K562 (cell line): ENCODE data around the gene YPEL2. TPM values are rescaled to one million over a fixed set of nuclear protein-coding genes. Genes with fewer than 3 reads are reported as not detected.
"Not testable (repeated sequence)": the region's sequence is repeated elsewhere in the genome, so short reads cannot be mapped to it uniquely, and the experiment has no call there.

Experiments
- CC2D1A ChIP-seq: fragments of 450-650 bp; IDR thresholded peaks from 2 replicates; pipeline ENCODE4 v1.6.1; 2017; ENCODE audit warnings: mild to moderate bottlenecking
- EP300 ChIP-seq: IDR thresholded peaks from 2 replicates; pipeline ENCODE4 v1.6.1; 2012; ENCODE audit warnings: low read length, improper control_type of control experiment
- FOXM1 ChIP-seq, 2 experiments: fragments of 450-650 bp in 1 of 2; sonication (generic) in 1 of 2; formaldehyde crosslinking in 1 of 2; IDR thresholded peaks; 2 replicates each; pipeline versions ENCODE4 v1.6.1 to v1.9.0; 2017 to 2022; ENCODE audit warnings: low read depth in 2 of 2, mild to moderate bottlenecking in 2 of 2, missing genetic modification reagents in 1 of 2, moderate library complexity in 1 of 2
- GATAD2A ChIP-seq: fragments of 450-650 bp; IDR thresholded peaks from 2 replicates; pipeline ENCODE4 v1.6.1; 2017
- JUND ChIP-seq, 2 experiments: IDR thresholded peaks; 2 replicates in 1 of 2; 3 replicates in 1 of 2; pipeline ENCODE4 v1.6.1; 2011; ENCODE audit warnings: borderline replicate concordance in 2 of 2, low read depth in 2 of 2, low read length in 2 of 2, improper control_type of control experiment in 1 of 2, missing biosample characterization in 1 of 2, missing genetic modification characterization in 1 of 2, missing genetic modification reagents in 1 of 2
- NCOA2 ChIP-seq, 2 experiments: fragments of 450-650 bp; IDR thresholded peaks; 2 replicates each; pipeline ENCODE4 v1.6.1; 2018; ENCODE audit warnings: mild to moderate bottlenecking in 2 of 2, moderate library complexity in 1 of 2; ENCODE audit not compliant: partially characterized antibody in 2 of 2
- NRF1 ChIP-seq, 2 experiments: fragments of 450-650 bp; IDR thresholded peaks in 1 of 2; conservative IDR thresholded peaks in 1 of 2; 2 replicates each; pipeline ENCODE4 v1.6.1; 2014; ENCODE audit warnings: mild to moderate bottlenecking in 2 of 2
- TAF1 ChIP-seq: IDR thresholded peaks from 2 replicates; pipeline ENCODE4 v1.6.1; 2011; ENCODE audit warnings: mild to moderate bottlenecking, low read length, moderate library complexity; ENCODE audit not compliant: insufficient read depth, control insufficient read depth, severe bottlenecking; ENCODE audit errors: extremely low read depth
- ZEB2 ChIP-seq: fragments of 450-650 bp; IDR thresholded peaks from 2 replicates; pipeline ENCODE4 v1.6.1; 2016
- ZNF197 ChIP-seq: fragments of 200-800 bp; sonication (Bioruptor generic); IDR thresholded peaks from 2 replicates; pipeline ENCODE4 v1.6.1; 2016; ENCODE audit warnings: low read depth, missing genetic modification characterization, missing compliant biosample characterization
- ZNF23 ChIP-seq: fragments of 250-450 bp; sonication (Bioruptor Pico); IDR thresholded peaks from 2 replicates; pipeline ENCODE4 v1.4.0; 2020; ENCODE audit warnings: mild to moderate bottlenecking
- ZNF311 ChIP-seq: fragments of 250-450 bp; sonication (Bioruptor Pico); IDR thresholded peaks from 2 replicates; pipeline ENCODE4 v1.4.0; 2020; ENCODE audit warnings: mild to moderate bottlenecking, moderate library complexity
- ZNF79 ChIP-seq: fragments of 250-450 bp; sonication (Bioruptor Pico); IDR thresholded peaks from 2 replicates; pipeline ENCODE4 v1.4.0; 2020; ENCODE audit warnings: low read depth, mild to moderate bottlenecking, moderate library complexity
- polyA plus RNA-seq, 8 experiments: library from polyadenylated mRNA; depleted of rRNA in 4 of 8; stranded (reverse) in 5 of 8; unstranded in 3 of 8; fragments of >200 nt; fragmentation: Nextera tagmentation in 2 of 8; fragmentation: Illumina TruSeq in 1 of 8; extraction: Ambion mirVana in 2 of 8; extraction: Trizol in 1 of 8; gene quantifications; 2 replicates each; pipeline versions ENCODE4 v1.2.1 to v1.2.3, GENCODE V29; 2011 to 2014; ENCODE audit warnings: inconsistent platforms in 1 of 8, missing spikeins in 1 of 8
- total RNA-seq, 7 experiments: library from RNA; depleted of rRNA in 6 of 7; stranded (reverse); fragments of >200 nt in 6 of 7; fragmentation: Illumina TruSeq in 2 of 7; extraction: Trizol in 2 of 7; gene quantifications; 2 replicates each; pipeline versions ENCODE4 v1.2.1 to v1.2.3, GENCODE V29; 2011 to 2021; ENCODE audit warnings: low replicate concordance in 1 of 7
- TF ChIP-seq, protein P1 (sequence below): fragments of 250-450 bp; sonication (Bioruptor Pico); IDR thresholded peaks from 2 replicates; pipeline ENCODE4 v1.4.0; 2020
- TF ChIP-seq, protein P2 (sequence below): fragments of 200-800 bp; sonication (Bioruptor generic); IDR thresholded peaks from 2 replicates; pipeline ENCODE4 v1.6.1; 2017; ENCODE audit warnings: missing genetic modification characterization, missing compliant biosample characterization
- TF ChIP-seq, protein P3 (sequence below): sonication (generic); formaldehyde crosslinking; IDR thresholded peaks from 2 replicates; pipeline ENCODE4 v1.8.0; 2023; ENCODE audit warnings: missing genetic modification reagents, mild to moderate bottlenecking, borderline replicate concordance
- TF ChIP-seq, protein P4 (sequence below): fragments of 450-650 bp; formaldehyde crosslinking; IDR thresholded peaks from 2 replicates; pipeline ENCODE4 v1.4.0; 2022; ENCODE audit warnings: mild to moderate bottlenecking, moderate library complexity

Gene YPEL2
- total and polyA plus RNA-seq, 9 of the 15 experiments (the other 6 are each of a cell fraction or from before 2014, with no cell fraction given): 0.11 to 2.4 (median 0.47) TPM

DNA sequence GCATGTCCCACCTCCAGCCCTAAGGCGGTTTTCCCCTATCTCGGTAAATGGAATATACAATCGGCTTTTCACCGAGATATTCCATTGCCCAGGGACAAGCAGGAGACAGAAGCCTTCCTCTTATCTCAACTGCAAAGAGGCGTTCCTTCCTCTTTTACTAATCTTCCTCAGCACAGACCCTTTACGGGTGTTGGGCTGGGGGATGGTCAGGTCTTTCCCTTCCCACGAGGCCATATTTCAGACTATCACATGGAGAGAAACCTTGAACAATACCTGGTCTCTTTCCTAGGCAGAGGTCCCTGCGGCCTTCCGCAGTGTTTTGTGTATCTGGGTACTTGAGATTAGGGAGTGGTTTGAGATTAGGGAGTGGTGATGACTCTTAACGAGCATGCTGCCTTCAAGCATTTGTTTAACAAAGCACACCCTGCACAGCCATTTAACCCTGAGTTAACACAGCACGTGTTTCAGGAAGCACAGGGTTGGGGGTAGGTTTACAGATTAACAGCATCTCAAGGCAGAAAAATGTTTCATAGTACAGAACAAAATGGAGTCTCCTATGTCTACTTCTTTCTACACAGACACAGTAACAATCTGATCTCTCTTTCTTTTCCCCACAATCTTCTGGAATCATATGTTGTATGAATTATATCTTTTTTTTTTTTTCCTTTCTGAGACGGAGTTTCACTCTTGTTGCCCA, 41.0 kb upstream of the YPEL2 start (continued):
- TF ChIP-seq ZNF79 (CRISPR knock-in tag) (peak; percentile 69; the same call in 1 of the 2 replicates), NCOA2 (IDR thresholded peaks at IDR 0.05; ENCODE audit: partially characterized antibody in 2 of 2) (peak; percentile 77 to 82), ZEB2 (peak; percentile 95), TAF1 (peak; percentile 25), GATAD2A (peak; percentile 53; the same call in 1 of the 2 replicates), FOXM1 (IDR thresholded peaks at IDR 0.05; ENCODE audit: low read depth) (peak; percentile 91), NRF1 (conservative IDR thresholded peaks at IDR 0.05 in 1 of 2, IDR thresholded peaks at IDR 0.05 in 1 of 2) (peak; percentile 56 to 59), EP300 (peak; percentile 92), ZNF197 (CRISPR knock-in tag) (peak; percentile 95), CC2D1A (peak; percentile 96), JUND (IDR thresholded peaks at IDR 0.05; ENCODE audit: borderline replicate concordance, low read depth, low read length) (peak; percentile 51), JUND (tag; IDR thresholded peaks at IDR 0.05; ENCODE audit: borderline replicate concordance, low read depth, low read length) (peak; percentile 62; the same call in 2 of the 3 replicates), ZNF23 (CRISPR knock-in tag) (peak; percentile 78), ZNF311 (CRISPR knock-in tag) (peak; percentile 90)
- TF ChIP-seq FOXM1 (CRISPR knock-in tag; IDR thresholded peaks at IDR 0.05; ENCODE audit: low read depth): not testable (repeated sequence)
- TF ChIP-seq, protein P1, sequence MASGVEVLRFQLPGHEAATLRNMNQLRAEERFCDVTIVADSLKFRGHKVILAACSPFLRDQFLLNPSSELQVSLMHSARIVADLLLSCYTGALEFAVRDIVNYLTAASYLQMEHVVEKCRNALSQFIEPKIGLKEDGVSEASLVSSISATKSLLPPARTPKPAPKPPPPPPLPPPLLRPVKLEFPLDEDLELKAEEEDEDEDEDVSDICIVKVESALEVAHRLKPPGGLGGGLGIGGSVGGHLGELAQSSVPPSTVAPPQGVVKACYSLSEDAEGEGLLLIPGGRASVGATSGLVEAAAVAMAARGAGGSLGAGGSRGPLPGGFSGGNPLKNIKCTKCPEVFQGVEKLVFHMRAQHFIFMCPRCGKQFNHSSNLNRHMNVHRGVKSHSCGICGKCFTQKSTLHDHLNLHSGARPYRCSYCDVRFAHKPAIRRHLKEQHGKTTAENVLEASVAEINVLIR: 0 out of 2 replicates have a peak, but pooled peaks have one; percentile 20
- TF ChIP-seq, protein P2, sequence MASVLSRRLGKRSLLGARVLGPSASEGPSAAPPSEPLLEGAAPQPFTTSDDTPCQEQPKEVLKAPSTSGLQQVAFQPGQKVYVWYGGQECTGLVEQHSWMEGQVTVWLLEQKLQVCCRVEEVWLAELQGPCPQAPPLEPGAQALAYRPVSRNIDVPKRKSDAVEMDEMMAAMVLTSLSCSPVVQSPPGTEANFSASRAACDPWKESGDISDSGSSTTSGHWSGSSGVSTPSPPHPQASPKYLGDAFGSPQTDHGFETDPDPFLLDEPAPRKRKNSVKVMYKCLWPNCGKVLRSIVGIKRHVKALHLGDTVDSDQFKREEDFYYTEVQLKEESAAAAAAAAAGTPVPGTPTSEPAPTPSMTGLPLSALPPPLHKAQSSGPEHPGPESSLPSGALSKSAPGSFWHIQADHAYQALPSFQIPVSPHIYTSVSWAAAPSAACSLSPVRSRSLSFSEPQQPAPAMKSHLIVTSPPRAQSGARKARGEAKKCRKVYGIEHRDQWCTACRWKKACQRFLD (CRISPR knock-in tag): peak; percentile 97
- TF ChIP-seq, protein P3, sequence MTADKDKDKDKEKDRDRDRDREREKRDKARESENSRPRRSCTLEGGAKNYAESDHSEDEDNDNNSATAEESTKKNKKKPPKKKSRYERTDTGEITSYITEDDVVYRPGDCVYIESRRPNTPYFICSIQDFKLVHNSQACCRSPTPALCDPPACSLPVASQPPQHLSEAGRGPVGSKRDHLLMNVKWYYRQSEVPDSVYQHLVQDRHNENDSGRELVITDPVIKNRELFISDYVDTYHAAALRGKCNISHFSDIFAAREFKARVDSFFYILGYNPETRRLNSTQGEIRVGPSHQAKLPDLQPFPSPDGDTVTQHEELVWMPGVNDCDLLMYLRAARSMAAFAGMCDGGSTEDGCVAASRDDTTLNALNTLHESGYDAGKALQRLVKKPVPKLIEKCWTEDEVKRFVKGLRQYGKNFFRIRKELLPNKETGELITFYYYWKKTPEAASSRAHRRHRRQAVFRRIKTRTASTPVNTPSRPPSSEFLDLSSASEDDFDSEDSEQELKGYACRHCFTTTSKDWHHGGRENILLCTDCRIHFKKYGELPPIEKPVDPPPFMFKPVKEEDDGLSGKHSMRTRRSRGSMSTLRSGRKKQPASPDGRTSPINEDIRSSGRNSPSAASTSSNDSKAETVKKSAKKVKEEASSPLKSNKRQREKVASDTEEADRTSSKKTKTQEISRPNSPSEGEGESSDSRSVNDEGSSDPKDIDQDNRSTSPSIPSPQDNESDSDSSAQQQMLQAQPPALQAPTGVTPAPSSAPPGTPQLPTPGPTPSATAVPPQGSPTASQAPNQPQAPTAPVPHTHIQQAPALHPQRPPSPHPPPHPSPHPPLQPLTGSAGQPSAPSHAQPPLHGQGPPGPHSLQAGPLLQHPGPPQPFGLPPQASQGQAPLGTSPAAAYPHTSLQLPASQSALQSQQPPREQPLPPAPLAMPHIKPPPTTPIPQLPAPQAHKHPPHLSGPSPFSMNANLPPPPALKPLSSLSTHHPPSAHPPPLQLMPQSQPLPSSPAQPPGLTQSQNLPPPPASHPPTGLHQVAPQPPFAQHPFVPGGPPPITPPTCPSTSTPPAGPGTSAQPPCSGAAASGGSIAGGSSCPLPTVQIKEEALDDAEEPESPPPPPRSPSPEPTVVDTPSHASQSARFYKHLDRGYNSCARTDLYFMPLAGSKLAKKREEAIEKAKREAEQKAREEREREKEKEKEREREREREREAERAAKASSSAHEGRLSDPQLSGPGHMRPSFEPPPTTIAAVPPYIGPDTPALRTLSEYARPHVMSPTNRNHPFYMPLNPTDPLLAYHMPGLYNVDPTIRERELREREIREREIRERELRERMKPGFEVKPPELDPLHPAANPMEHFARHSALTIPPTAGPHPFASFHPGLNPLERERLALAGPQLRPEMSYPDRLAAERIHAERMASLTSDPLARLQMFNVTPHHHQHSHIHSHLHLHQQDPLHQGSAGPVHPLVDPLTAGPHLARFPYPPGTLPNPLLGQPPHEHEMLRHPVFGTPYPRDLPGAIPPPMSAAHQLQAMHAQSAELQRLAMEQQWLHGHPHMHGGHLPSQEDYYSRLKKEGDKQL (CRISPR knock-in tag): 0 out of 2 replicates have a peak, but pooled peaks have one; percentile 50
- TF ChIP-seq, protein P4, sequence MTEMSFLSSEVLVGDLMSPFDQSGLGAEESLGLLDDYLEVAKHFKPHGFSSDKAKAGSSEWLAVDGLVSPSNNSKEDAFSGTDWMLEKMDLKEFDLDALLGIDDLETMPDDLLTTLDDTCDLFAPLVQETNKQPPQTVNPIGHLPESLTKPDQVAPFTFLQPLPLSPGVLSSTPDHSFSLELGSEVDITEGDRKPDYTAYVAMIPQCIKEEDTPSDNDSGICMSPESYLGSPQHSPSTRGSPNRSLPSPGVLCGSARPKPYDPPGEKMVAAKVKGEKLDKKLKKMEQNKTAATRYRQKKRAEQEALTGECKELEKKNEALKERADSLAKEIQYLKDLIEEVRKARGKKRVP (CRISPR knock-in tag): peak; percentile 87
